ENCODE measurements around the gene LTN1.

- no peak for TF ChIP-seq POLR2AphosphoS5 (IDR thresholded peaks at IDR 0.05; ENCODE audit: low read depth, low read length)
- no peak for TF ChIP-seq SIN3A (IDR thresholded peaks at IDR 0.05; ENCODE audit: borderline replicate concordance, insufficient read depth, low read length)
- TF ChIP-seq TAF1 (IDR thresholded peaks at IDR 0.05; ENCODE audit: borderline replicate concordance, insufficient read depth, low read length) = no peak
Observed at GRCh38 chr21:29007810-29008209, 15.1 kb upstream of the LTN1 start.

Measured in PFSK-1 (cell line).